Eye (tissue), 1 donor: ENCODE data around the gene TIFAB.

ENCODE experiments used
- DNase-seq: peaks from one replicate; pipeline ENCODE4 v3.0.0-alpha.2; 2015

The TIFAB gene

GRCh38 chr5:135422419-135422818 lies 29.7 kb downstream of the TIFAB start:
- no peak for DNase-seq

- no peak for DNase-seq
These were observed 35.1 kb downstream of the TIFAB start for GRCh38 chr5:135417083-135417482.

GRCh38 chr5:135405082-135405481 lies 47.1 kb downstream of the TIFAB start:
- DNase-seq = no peak

- DNase-seq = peak; percentile 16
These were observed 50.1 kb downstream of the TIFAB start for GRCh38 chr5:135402031-135402430.

GRCh38 chr5:135400866-135401265 lies 51.3 kb downstream of the TIFAB start:
- DNase-seq = peak; percentile 92

- DNase-seq = peak; percentile 65
These were observed 52.2 kb downstream of the TIFAB start for GRCh38 chr5:135399794-135400542.

GRCh38 chr5:135398855-135399793 lies 53.0 kb downstream of the TIFAB start, which contains the start of gene MACROH2A1:
Gene MACROH2A1 (minus strand): TSS chr5:135399231. CDS start chr5:135389093, 10,138 bp downstream.
- peak; percentile 95 for DNase-seq

GRCh38 chr5:135398160-135398854 lies 53.8 kb downstream of the TIFAB start:
- peak; percentile 69 for DNase-seq
